C4-2B (cell line): ENCODE results near the gene EHBP1.

ENCODE experiments used
- H3K27ac ChIP-seq: fragments of 450-650 bp; 2 replicates; pipeline ENCODE4 v1.5.1; 2017
- ZFX ChIP-seq: fragments of 450-650 bp; IDR thresholded peaks from 2 replicates; pipeline ENCODE4 v1.6.1; 2017
- TF ChIP-seq, protein P1 (sequence below): fragments of 450-650 bp; conservative IDR thresholded peaks from 2 replicates; pipeline ENCODE4 v1.5.1; 2017; ENCODE audit warnings: mild to moderate bottlenecking

EHBP1 gene

DNA sequence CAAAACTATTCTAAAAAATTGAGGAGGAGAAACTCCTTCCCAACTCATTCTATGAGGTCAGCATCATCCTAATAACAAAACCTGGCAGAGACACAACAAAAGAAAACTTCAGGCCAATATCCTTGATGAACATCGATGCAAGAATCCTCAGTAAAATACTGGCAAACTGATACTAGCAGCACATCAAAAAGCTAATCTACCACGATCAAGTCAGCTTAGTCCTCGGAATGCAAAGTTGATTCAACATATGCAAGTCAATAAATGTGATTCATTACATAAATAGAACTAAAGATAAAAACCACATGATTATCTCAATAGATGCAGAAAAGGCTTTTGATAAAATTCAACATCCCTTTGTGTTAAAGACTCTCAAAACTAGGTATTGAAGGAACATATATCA is 63.1 kb downstream of the EHBP1 start:
- H3K27ac ChIP-seq = no peak overlapping the region
- TF ChIP-seq, protein P1, sequence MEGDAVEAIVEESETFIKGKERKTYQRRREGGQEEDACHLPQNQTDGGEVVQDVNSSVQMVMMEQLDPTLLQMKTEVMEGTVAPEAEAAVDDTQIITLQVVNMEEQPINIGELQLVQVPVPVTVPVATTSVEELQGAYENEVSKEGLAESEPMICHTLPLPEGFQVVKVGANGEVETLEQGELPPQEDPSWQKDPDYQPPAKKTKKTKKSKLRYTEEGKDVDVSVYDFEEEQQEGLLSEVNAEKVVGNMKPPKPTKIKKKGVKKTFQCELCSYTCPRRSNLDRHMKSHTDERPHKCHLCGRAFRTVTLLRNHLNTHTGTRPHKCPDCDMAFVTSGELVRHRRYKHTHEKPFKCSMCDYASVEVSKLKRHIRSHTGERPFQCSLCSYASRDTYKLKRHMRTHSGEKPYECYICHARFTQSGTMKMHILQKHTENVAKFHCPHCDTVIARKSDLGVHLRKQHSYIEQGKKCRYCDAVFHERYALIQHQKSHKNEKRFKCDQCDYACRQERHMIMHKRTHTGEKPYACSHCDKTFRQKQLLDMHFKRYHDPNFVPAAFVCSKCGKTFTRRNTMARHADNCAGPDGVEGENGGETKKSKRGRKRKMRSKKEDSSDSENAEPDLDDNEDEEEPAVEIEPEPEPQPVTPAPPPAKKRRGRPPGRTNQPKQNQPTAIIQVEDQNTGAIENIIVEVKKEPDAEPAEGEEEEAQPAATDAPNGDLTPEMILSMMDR = no peak
- TF ChIP-seq ZFX = no peak

DNA sequence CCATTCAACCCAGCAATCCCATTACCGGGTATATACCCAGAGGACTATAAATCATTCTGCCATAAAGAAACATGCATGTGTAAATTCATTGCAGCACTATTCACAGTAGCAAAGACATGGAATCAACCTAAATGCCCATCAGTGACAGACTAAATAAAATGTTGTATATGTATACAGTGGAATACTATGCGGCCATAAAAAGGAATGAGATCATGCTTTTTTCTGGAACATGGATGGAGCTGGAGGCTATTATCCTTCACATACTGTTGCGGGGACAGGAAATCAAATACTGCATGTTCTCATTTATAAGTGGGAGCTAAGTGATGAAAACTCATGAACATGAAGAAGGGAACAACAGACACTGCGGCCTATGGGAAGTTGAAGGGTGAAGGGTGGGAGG is 65.1 kb downstream of the EHBP1 start:
- TF ChIP-seq, protein P1 = no peak
- TF ChIP-seq ZFX = no peak
- no peak overlapping the region for H3K27ac ChIP-seq

DNA sequence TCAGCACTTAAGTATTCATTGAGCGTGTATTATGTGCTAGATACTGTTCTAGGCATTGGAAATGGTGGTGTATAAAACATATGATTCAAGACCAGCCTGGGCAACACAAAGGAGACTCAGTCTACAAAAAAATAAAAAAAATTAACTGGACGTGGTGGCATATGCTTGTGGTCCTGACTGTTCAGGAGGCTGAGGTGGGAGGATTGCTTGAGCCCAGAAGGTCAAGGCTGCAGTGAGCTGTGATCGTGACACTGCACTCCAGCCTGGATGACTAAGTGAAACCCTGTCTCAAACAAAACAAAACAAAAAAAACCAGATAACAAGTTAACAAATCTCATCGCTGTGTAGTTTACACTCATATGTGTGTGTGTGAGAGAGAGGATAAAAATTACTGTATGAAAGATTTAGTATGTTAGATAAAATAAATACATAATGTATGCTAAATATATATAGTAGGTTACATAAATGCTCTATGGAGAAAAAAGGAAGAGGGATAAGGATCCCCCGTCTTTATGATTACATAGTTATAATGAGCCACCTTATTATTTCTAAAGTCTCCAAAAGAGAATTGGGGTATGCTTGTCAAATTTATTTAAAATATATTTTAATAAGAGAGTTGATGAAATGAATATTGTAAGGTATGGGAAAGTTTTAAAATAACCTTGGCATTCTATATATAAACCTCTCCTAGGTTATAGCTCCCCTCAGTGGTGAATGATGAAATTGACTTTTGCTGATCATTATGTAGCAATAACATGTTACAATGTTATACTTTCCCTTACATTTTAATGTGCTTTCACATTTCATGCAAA is 69.2 kb downstream of the EHBP1 start:
- no peak overlapping the region for H3K27ac ChIP-seq
- TF ChIP-seq ZFX = no peak
- TF ChIP-seq, protein P1 = peak; percentile 75

DNA sequence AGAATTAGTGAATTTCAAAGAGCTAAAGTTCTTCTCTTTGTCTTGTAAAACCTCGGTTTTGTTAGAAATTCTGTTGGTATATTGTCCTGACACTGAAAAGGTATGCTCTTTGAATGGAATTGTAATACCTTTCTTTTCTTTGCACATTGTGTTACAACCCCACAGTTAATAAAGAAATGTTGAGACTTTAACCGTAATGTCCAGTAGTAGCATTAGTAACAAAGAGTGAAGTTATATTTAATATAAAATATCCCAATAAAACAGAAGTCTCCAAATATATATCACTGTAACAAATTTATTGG is 69.8 kb downstream of the EHBP1 start:
- TF ChIP-seq, protein P1 = peak; percentile 48
- no peak for TF ChIP-seq ZFX

DNA sequence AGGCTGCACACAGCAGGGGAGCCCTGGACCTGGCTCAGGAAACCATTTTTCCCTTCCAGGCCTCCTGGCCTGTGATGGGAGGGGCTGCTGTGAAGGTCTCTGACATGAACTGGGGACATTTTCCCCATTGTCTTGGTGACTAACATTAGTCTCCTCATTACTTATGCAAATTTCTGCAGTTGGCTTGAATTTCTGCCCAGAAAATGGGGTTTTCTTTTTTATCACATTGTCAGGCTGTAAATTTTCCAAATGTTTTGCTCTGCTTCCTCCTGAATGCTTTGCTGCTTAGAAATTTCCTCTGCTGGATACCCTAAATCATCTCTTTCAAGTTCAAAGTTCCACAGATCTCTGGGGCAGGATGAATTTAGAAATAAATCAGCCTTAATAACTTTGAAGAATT is 78.2 kb downstream of the EHBP1 start:
- H3K27ac ChIP-seq = no peak overlapping the region
- TF ChIP-seq ZFX = no peak
- TF ChIP-seq, protein P1 = no peak

More for the DNA sequence above, 69.8 kb downstream of the EHBP1 start:
- no peak overlapping the region for H3K27ac ChIP-seq

DNA sequence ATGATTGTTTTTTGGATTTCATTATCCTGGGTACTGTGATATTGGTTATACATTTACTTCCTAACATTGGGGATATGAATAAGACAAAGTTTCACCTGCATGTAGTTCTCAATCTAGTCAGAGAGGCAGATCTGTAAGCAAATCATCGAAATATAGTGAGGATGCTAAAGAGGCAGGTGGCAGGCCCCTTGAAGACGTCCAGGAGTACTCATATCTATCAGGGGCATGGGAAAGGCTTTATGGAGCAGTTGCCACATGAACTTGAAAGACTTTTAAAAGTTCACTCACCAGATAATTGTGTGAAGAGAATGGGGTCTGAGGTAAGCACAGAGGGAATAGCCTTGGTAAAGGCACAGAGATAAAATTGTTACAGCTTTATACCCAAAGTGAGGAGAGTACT is 78.8 kb downstream of the EHBP1 start:
- H3K27ac ChIP-seq = no peak overlapping the region

DNA sequence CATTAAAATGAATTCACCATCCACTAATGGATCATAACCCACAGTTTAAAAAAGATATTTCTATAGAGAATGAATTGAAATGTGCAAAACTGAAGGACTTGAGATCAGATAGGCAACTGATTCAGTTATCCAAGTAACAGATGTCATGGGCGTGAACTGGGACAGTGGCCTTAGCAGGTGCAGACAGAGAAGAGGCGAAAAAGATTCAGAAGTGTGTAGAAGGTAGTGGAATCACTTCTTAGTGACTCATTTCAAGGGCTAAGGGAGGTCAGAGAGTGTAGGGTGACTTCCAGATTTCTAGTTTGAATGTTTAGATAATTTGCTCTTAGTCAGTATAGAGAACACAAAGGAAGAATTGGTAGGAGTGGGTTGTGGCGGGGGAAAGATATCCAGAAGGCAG is 79.7 kb downstream of the EHBP1 start:
- TF ChIP-seq ZFX = no peak
- TF ChIP-seq, protein P1 = no peak
- H3K27ac ChIP-seq = no peak overlapping the region

More for the DNA sequence above, 78.8 kb downstream of the EHBP1 start:
- TF ChIP-seq ZFX = no peak
- TF ChIP-seq, protein P1 = no peak
